Measurements from ENCODE around the gene PIK3CG.
"Not testable (repeated sequence)": the region's sequence is repeated elsewhere in the genome, so short reads cannot be mapped to it uniquely, and the experiment has no call there.

Gene PIK3CG

GRCh38 chr7:106888204-106888603 lies 23.1 kb downstream of the PIK3CG start:
- no peak for DNase-seq

GRCh38 chr7:106890952-106891351 lies 25.9 kb downstream of the PIK3CG start:
- no peak for DNase-seq

- DNase-seq: no peak
Observed at GRCh38 chr7:106891548-106892410, 26.7 kb downstream of the PIK3CG start.

GRCh38 chr7:106893591-106893990 lies 28.5 kb downstream of the PIK3CG start:
- no peak for DNase-seq

- no peak for DNase-seq
Observed at GRCh38 chr7:106895246-106895864, 30.3 kb downstream of the PIK3CG start.

- no peak for DNase-seq
Observed at GRCh38 chr7:106896231-106896630, 31.1 kb downstream of the PIK3CG start.

GRCh38 chr7:106897553-106897952 lies 32.5 kb downstream of the PIK3CG start:
- DNase-seq: not testable (repeated sequence)

GRCh38 chr7:106898967-106899366 lies 33.9 kb downstream of the PIK3CG start:
- DNase-seq: not testable (repeated sequence)

GRCh38 chr7:106901828-106902441 lies 36.9 kb downstream of the PIK3CG start:
- no peak for DNase-seq

- DNase-seq: no peak
Observed at GRCh38 chr7:106905734-106906133, 40.7 kb downstream of the PIK3CG start.

GRCh38 chr7:106911959-106912358 lies 46.9 kb downstream of the PIK3CG start:
- DNase-seq: no peak

GRCh38 chr7:106914018-106914607 lies 49.0 kb downstream of the PIK3CG start:
- no peak for DNase-seq

- DNase-seq: no peak
Observed at GRCh38 chr7:106915407-106915806, 50.3 kb downstream of the PIK3CG start.

- no peak for DNase-seq
Observed at GRCh38 chr7:106915873-106916272, 50.8 kb downstream of the PIK3CG start.

GRCh38 chr7:106916679-106917078 lies 51.6 kb downstream of the PIK3CG start:
- DNase-seq: no peak

GRCh38 chr7:106918991-106919390 lies 53.9 kb downstream of the PIK3CG start:
- DNase-seq: no peak

- DNase-seq: not testable (repeated sequence)
Observed at GRCh38 chr7:106924468-106924867, 59.4 kb downstream of the PIK3CG start.

GRCh38 chr7:106926892-106927291 lies 61.8 kb downstream of the PIK3CG start:
- DNase-seq: no peak

GRCh38 chr7:106927536-106927935 lies 62.5 kb downstream of the PIK3CG start:
- DNase-seq: no peak

GRCh38 chr7:106929616-106930015 lies 64.5 kb downstream of the PIK3CG start:
- not testable (repeated sequence) for DNase-seq

GRCh38 chr7:106936236-106936635 lies 71.2 kb downstream of the PIK3CG start:
- DNase-seq: no peak

GRCh38 chr7:106938122-106938521 lies 73.0 kb downstream of the PIK3CG start:
- DNase-seq: not testable (repeated sequence)

- no peak for DNase-seq
Observed at GRCh38 chr7:106938803-106939202, 73.7 kb downstream of the PIK3CG start.
